Middle frontal gyrus (tissue), 1 donor: ENCODE results near the gene AMBRA1.

Experiments used
- DNase-seq: peaks from one replicate; pipeline ENCODE4 v3.0.0-alpha.2; 2015; ENCODE audit warnings: low spot score; ENCODE audit errors: extremely low spot score

Gene AMBRA1

DNA sequence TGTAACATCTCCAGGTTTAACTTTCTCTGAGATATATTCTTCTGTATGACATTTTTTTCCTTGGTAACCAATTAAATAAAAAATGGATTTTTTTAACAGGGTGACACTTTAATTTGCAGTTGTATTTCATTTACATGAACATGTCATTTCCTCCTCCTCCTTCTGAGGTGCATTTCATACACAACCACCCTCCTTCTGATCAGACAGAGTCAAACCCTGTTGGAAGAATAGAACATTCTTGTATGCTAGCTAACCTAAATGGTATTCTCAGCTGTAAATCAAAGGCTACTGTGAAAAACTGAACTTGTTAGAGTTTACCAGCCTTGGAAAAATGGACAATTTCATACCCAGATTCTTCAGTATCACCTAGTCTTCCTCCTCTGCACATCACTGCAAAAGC lies 149.5 kb downstream of the AMBRA1 start:
- no peak for DNase-seq

- no peak for DNase-seq
These were observed 155.6 kb downstream of the AMBRA1 start for GRCh38 chr11:46438211-46438610.

GRCh38 chr11:46437122-46437689 lies 156.6 kb downstream of the AMBRA1 start:
- no peak for DNase-seq

GRCh38 chr11:46436113-46436512 lies 157.7 kb downstream of the AMBRA1 start:
- DNase-seq: no peak

GRCh38 chr11:46435679-46436078 lies 158.1 kb downstream of the AMBRA1 start:
- no peak for DNase-seq

- no peak for DNase-seq
These were observed 162.6 kb downstream of the AMBRA1 start for GRCh38 chr11:46431211-46431610.

DNA sequence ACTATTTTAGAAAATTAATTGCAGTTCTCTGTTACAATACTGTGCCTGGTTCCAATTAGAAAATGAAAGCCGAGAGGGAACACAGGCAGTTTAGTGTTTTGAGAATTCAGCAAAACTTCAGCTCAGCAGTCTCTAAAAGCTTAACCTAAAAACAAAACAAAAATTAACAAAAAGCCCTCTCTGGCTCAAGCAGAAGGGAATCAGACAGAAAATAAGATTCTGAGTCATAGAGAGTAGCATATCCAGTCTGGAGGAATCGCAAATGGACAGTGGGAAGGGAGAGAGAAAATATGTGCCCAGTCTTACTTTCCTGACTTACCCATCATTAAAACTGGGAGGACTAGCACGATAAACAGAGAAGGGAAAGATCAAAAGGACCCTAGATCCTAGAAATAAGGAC lies 164.1 kb downstream of the AMBRA1 start:
- DNase-seq: no peak

DNA sequence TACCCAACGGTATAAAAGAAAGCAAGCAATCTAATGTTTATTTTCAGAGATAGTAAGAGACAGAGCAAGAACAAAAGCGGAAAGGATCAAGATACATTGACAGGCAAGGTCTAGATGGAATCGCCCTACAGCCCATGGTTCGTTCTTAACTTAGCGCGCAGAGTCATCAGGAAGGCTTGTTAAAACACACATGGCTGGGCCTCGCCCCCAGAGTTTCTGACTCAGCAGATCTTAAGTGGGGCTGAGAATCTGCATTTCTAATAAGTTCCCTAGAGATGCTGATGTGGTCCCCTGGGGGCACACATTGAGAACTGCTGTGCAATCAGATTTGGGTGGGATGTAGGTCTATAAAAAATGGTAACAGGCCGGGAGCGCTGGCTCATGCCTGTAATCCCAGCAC lies 166.5 kb downstream of the AMBRA1 start:
- DNase-seq: no peak

DNA sequence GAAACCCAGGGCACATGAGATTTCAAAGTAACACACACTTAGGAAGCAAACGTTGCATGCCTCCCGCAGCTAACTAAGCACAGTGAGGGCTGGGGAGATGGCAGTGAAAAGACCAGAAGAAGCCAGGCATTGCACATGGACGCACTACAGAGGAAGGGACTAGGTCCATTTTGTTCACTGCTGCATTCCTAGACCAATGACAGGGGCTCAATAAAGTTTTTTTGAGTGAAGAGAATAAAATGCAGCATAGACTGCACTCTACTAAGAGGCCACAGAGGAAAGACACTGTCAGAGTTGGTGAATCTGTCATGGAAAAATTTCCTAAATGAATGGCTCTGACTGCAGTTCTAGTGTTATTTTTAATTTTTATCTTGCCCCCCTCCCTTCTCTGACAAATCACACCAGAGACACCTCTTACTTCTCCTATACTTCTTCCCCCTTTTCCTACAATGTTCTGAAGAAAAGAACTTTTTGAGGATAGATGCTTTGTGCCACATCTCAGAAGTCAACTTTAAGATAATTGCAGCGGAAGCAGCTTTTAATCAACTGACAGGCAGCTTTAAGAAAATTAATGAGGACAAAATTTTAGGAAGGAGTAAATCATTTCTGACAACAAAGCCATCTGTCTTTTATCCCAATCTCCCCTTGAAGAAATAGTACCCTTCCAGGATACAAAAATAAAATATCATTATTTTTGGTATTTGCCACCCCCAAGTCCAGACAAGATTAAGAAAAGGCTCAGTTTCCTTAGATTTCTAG lies 167.4 kb downstream of the AMBRA1 start:
- DNase-seq: no peak

DNA sequence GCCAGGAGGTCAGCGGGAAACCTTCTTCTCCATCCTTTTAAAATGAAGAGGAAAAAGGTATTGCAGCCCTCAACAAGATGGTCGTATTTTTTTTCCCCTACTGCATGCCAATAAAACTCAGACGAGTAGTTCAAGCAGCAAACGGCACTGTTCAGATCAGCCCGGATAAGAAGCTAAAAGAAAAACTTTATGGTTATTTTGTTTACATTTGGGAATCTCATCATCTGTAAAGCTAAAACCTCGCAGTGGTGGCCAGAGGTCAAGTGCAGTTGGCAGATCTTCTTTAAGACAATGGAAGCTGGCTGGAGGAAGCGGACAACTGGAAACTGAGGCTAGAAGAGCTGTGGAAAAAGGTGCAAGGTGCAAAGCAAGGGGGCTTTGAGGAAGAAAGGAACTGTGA lies 171.2 kb downstream of the AMBRA1 start:
- no peak for DNase-seq

DNA sequence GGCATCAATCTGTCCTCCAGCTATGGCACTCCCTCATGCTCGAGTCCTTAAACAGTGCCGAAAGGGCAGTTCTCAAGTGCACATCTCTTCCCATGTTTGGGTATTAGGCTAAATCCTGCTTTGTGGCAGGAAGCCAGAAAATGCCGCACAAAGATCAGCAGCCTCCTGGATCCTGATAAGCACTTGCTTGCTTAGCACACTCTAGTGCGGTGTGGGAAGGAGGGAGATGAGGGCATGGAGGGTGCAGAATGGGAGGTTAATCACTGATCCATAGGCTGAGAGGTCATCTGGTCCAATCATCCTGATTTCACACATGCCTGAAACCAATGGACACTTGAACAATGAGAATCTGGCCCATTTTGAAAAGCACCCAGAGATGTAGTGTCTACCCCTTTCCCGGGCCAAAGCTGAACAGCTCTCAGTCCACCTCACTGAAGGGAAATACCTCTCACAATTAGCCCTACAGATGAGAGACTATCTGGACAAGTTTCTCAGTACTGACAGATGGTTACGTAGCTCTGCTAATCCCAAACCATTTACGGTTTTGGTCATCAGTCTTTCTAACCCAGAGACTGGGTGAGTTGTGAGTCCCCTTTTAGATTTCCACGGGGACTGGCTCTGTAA lies 172.5 kb downstream of the AMBRA1 start:
- no peak for DNase-seq

DNA sequence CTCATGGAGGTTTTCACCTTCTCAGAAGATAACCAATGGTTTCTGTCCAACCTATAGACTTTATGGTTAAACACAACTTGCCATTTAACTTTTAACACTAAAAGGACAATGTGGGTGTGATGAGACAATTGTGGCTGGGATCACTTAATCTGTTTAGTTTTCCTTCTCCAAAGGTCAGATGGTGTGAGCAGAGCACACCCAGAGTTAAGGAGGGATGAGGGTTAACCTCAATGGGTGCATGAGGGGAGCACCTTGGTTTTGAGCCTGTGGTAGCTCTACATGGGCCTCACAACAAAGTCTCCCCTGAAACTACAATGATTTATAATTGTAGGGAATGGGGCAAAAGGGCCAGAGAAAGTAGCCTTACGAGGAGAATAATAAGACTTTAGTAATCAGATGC lies 173.3 kb downstream of the AMBRA1 start:
- DNase-seq: no peak

DNA sequence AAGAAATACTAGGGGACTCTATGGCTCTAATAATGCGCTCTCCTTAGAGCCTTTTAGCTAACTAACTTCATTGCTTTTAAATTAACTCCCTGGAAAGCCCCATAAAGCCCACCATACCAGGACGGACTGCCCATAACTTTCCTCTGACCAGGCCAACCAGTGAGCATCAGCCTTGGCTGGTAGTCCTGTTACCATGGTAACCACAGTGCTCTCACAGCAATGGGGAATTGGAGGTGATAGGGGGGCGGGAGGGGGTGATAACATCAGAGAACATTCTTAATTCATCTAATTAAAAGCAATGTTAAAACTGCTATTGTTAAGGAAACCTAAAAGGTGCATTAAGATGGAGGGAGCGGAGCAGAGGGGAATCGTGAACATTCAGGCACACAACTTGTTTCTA lies 175.1 kb downstream of the AMBRA1 start:
- no peak for DNase-seq

DNA sequence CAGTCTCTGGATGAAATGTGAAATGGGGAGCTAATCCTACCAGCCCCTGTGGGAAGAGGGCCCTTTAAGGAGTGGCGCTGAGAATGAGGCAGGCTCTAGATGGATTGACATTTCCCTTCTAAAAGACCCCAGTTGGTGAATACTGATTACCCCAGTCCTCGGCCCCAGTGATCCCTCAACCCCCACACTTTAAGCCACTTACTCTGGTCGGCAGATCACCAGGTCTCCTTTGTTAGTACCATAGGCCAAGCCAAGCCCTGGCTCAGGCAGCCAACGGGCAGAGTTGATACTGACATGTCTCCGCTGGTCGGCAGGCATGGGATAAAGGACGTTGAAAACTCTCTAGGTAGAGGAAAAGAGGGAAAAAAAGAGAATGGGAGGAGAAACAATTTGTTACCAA lies 176.1 kb downstream of the AMBRA1 start:
- DNase-seq: no peak

DNA sequence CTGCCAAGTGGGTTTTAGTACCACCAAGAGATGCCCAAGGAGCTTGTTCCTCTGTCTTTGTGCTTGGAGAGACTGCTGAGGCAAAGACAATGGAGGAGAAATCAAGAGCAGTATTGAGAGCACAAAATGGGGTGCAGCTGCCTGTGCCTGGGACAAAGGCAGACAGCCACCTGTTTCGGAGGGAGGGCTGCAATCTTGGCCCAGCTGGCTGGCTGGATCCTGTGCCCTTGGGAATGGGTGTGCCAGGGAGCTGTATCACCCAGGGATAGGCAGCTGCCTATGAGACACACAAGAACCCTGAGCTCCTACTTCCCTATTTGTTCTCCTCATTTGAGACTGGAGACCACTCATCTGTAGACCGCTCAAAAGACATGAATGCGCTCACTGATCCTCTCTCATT lies 178.9 kb downstream of the AMBRA1 start:
- DNase-seq: no peak

- no peak for DNase-seq
These were observed 179.4 kb downstream of the AMBRA1 start for GRCh38 chr11:46414466-46414796.

GRCh38 chr11:46413760-46414465 lies 179.9 kb downstream of the AMBRA1 start:
- no peak for DNase-seq

DNA sequence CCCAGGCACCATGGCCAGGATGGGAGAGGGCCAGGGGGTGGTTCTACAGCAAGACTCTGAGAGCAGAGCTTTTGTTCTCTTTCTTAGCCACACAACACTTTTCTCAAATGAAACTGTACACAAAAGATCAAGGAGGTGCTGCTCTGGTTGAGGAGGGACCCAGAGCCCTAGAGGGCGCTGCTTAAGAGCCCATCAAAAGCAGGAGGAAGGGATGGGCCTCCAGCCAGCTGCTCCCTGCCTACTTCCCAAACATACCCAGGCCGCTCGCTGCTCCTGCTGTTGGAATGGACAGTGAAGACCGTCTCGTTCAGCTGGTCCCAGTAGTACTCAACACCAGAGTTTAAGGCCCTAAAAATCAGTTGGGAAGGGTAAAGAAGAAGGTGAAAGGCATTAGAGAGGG lies 183.8 kb downstream of the AMBRA1 start:
- no peak for DNase-seq

DNA sequence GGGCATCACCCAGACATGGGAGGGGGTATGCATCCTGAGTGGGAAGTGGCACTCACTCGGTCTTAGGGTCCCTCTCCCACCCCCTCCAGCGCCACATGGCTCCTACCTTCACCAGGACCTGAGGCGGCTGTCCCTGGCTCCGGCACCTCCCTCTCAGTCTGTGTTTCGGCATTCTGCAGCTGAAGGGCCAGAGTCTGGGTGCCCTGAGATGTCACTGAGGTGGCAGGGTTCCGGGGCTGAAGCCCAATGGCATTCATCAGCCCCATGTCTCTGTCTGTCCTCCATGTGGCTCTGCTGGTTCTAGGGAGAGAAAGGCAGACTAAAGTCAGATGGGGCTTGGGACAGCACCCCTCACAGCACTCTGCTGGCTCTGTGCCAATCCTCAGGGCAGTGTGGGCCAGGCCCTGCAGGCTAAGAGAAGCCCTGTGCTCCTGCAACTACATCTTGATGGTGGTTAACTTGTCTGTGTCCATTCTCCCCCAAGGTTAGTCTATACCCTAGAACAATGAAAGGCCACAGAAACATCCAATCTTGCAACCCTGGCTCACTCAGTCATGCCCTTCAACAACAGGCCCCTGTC lies 185.3 kb downstream of the AMBRA1 start:
- DNase-seq: no peak

- no peak for DNase-seq
These were observed 186.2 kb downstream of the AMBRA1 start for GRCh38 chr11:46407635-46408034.

DNA sequence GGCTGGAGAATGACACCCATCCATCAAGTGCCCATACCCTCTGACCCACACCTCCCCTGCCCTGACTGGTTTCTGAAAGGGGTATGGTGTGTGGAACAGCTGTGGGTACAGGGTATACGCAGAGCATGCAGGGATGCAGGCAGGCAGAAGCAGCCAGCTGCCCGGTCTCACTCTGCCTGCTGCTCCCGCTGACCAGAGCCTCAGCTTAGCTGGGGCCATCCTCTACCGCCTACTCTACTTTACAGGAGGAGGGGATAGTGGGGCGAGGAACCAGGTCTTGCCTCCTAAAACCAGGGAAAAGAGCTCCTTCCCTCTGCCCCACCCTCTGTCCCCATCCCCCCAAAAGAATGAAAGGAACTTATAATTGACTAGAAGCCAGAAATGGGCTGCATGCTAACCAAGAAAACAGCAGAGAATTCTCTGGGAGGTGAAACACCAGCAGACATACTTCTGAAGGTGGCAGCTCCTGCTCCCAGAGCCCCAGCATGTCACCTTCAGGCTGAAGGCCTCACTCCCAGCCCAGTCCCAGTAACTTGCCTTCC lies 189.3 kb downstream of the AMBRA1 start:
- DNase-seq: no peak
